Measurements from ENCODE around the gene ZIC5. TPM values are rescaled to one million over a fixed set of nuclear protein-coding genes. Genes with fewer than 3 reads are reported as not detected.

The ZIC5 gene
- total RNA-seq, 1 donor: not detected

- Histone ChIP-seq H3K4me1 (ENCODE audit: insufficient read depth, low read length) (peaks cover 37% of the 10 kb centered on the region), H3K27me3 (ENCODE audit: insufficient read depth, low read length) (peaks cover 78% of the 10 kb centered on the region), H3K4me3 (ENCODE audit: low read length) (no peak overlapping the region), H3K9me3 (ENCODE audit: low read depth, low read length) (no peaks in the 10 kb centered on the region)
Observed at GRCh38 chr13:99982036-99982730, 10.6 kb upstream of the ZIC5 start.

DNA sequence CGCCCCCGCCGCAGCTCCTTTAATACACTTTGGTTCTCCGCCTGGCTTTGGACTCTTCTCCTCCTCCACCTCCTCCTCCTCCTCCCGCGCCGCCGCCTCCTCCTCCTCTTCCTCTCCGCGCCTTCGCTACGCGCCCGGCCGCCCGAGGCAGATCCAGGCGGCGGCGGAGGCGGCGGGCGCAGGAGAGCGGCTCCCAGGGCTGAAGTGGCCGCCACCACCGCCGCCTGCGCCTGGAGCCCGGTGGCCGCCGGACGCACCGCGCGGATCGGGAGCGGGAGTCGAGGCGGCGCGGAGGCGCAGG, 10.1 kb upstream of the ZIC5 start, which contains the start of gene ZIC2:
ZIC2 (plus strand) TSS at position 50 of the 301 bp plus-strand sequence. CDS start 281 bp downstream, outside the sequence.
- Histone ChIP-seq H3K4me3 (ENCODE audit: low read length) (no peak within 1 kb of the TSS), H3K27me3 (ENCODE audit: insufficient read depth, low read length) (peaks cover 78% of the 10 kb centered on the region), H3K4me1 (ENCODE audit: insufficient read depth, low read length) (peaks cover 38% of the 10 kb centered on the region), H3K9me3 (ENCODE audit: low read depth, low read length) (no peaks in the 10 kb centered on the region)

DNA sequence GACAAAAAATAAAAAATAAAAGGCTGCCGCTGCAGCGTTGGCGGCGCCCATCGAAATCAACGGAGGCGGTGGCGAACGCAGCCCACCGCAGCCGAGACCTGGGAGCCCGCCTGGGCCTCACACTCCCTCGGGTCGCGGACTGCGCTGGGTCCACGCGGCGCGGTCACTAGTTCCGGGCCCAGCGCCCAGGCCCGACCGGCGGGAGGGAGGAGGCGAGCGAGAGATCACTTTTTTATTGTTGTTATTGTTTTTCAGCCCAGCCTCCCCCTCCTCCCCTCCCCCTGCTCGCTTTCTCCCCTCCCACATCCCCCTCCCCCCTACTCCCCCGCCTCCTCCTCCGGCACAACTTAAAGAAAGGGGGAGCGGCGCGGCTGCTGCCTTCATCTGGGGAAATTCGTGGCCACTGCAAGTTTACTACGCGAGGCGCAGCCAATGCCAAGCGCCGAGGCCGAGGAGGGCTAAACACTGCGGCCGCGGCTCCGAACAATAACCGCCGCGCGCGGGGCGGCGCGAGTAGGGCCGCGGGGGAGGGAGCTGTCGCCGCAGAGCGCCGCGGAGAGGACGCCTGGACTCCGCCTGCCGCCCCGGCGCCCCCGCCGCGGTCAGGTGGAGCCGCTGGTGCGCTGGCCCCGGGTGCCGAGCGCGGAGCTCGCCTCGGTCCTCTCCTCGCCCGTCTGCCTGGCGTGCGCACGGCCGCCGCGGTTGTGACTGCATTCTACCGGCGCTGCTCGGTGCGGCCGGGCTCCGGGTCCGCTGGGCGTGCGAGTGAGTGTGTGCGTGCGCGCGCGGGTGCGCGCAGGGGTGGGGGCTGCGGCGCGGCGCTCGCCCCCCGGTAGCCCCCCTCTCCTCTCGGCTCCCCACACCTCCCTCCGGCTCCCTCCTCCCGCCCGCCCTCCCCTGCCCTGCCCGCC, 9.5 kb upstream of the ZIC5 start:
- H3K27me3 ChIP-seq (ENCODE audit: insufficient read depth, low read length): peaks cover 78% of the 10 kb centered on the region
- no peaks in the 10 kb centered on the region for H3K9me3 ChIP-seq (ENCODE audit: low read depth, low read length)
- H3K4me3 ChIP-seq (ENCODE audit: low read length): no peak overlapping the region
- peaks cover 38% of the 10 kb centered on the region for H3K4me1 ChIP-seq (ENCODE audit: insufficient read depth, low read length)

DNA sequence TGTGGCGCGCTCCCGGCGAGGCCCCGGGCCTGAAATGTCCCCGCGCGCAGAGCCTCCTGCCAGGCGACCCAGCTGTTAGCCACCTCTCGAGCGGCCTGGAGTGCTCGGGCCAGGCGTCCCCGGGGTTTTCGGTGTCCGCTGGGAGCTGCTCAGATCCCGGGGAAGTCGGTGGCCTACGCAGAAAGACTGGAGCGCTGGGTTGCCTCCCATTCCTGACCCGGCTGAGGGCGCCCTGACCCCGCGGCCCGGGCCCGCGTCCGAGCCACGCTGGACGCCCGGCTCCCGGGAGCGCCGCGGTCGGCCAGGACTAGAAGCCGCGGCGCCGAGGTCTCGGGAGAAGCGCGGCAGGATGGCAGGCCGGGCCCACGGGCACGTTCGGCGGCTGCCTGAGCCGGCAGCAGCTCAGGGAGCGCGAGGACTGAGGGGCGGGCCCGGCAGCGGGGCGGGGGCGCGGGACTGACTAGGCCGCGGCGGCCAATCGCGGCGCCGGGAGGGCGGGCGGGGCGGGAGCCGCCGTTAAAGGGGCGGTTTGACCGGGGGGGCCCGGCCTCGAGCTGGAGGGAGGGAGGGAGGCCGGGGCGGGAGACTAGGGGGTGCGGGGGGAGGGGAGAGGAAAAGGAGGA, 8.7 kb upstream of the ZIC5 start:
- Histone ChIP-seq H3K4me3 (ENCODE audit: low read length) (no peak overlapping the region), H3K9me3 (ENCODE audit: low read depth, low read length) (no peaks in the 10 kb centered on the region), H3K4me1 (ENCODE audit: insufficient read depth, low read length) (peaks cover 38% of the 10 kb centered on the region), H3K27me3 (ENCODE audit: insufficient read depth, low read length) (peaks cover 80% of the 10 kb centered on the region)

GRCh38 chr13:99979453-99980200, 8.1 kb upstream of the ZIC5 start:
- Histone ChIP-seq H3K4me1 (ENCODE audit: insufficient read depth, low read length) (peaks cover 38% of the 10 kb centered on the region), H3K9me3 (ENCODE audit: low read depth, low read length) (no peaks in the 10 kb centered on the region), H3K27me3 (ENCODE audit: insufficient read depth, low read length) (peaks cover 81% of the 10 kb centered on the region), H3K4me3 (ENCODE audit: low read length) (no peak overlapping the region)

DNA sequence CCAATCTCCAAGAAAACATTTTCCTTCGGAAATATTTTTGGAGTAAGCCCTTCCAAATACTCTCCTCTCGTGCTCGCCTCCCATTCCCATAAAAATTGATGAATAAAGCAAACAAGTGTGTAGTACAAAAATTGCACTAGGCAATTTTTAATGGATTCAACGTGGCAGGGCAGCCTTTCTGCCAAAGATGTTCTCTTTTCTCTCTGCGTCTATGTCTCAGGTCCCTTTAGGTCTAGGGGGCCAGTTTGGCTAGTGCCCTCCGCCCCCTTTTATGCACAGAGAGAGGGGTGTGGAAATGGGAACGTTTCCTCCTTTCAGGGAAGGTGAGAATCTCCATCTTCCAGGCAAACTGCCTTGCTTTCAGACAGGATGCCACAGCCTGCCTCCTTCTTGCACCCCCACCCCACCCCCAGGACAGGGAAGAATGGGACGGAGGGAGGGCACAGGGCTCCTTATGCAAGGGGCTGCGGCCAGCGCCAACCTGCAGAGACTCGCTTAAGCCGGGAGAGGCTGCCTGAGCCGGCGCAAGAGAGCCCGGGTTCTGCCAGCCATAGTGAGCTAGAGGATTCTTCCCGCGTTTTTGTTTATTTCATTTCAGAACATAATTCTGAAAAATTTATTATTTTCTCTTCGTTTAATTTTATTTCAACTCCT, 7.4 kb upstream of the ZIC5 start:
- peaks cover 38% of the 10 kb centered on the region for H3K4me1 ChIP-seq (ENCODE audit: insufficient read depth, low read length)
- H3K4me3 ChIP-seq (ENCODE audit: low read length): no peak overlapping the region
- H3K27me3 ChIP-seq (ENCODE audit: insufficient read depth, low read length): peaks cover 81% of the 10 kb centered on the region
- H3K9me3 ChIP-seq (ENCODE audit: low read depth, low read length): no peaks in the 10 kb centered on the region

- Histone ChIP-seq H3K4me1 (ENCODE audit: insufficient read depth, low read length) (peaks cover 38% of the 10 kb centered on the region), H3K27me3 (ENCODE audit: insufficient read depth, low read length) (peaks cover 81% of the 10 kb centered on the region), H3K4me3 (ENCODE audit: low read length) (no peak overlapping the region), H3K9me3 (ENCODE audit: low read depth, low read length) (no peaks in the 10 kb centered on the region)
Observed at GRCh38 chr13:99977912-99978798, 6.6 kb upstream of the ZIC5 start.

DNA sequence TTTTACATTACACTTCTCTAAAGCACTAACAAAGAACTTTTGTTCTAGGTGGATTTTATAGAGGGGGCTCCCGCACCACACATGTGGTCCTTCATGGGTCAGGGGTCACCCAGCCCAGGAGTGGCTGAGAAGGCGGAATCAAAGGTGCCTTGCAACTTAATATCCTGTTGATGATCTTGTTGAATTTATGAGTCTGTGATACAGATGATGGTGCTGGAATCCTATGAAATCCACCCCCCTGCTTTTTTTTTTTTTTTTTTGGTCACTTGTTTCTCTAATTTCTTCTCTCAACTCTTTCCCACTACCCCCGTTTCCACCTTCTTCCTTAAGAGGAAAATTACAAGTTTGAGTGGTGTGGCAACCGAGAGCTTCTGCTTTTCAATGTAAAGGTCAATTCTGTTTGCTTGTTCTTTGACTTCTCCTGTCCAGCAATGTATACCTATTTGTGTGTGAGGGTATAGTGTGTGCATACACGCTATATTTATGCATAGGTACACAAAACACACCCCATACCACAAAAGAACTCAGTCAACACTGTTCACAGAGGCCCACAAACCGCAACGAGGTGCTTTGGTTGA, 5.9 kb upstream of the ZIC5 start:
- Histone ChIP-seq H3K27me3 (ENCODE audit: insufficient read depth, low read length) (peaks cover 81% of the 10 kb centered on the region), H3K9me3 (ENCODE audit: low read depth, low read length) (no peaks in the 10 kb centered on the region), H3K4me1 (ENCODE audit: insufficient read depth, low read length) (peaks cover 36% of the 10 kb centered on the region), H3K4me3 (ENCODE audit: low read length) (no peak overlapping the region)

DNA sequence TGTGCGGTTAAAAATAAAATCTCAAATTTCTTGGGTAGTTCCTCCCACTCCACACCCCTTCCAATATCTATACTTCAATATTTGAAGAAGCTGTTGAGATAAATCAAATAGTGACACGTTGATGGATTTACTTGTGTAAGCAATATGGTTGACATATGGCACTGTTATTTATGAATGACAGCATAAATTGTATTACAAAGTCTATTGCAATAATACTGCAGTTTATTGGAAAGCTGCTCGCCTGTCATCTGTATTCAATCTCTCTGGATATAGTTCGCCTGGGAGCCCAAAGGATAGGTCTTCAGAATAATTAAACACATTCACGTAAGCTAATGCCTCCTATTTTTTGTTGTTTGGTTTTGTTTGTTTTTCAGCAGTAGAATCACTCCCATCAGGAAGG, 5.0 kb upstream of the ZIC5 start:
- no peaks in the 10 kb centered on the region for H3K9me3 ChIP-seq (ENCODE audit: low read depth, low read length)
- H3K4me1 ChIP-seq (ENCODE audit: insufficient read depth, low read length): peaks cover 35% of the 10 kb centered on the region
- peaks cover 88% of the 10 kb centered on the region for H3K27me3 ChIP-seq (ENCODE audit: insufficient read depth, low read length)
- H3K4me3 ChIP-seq (ENCODE audit: low read length): no peak overlapping the region

DNA sequence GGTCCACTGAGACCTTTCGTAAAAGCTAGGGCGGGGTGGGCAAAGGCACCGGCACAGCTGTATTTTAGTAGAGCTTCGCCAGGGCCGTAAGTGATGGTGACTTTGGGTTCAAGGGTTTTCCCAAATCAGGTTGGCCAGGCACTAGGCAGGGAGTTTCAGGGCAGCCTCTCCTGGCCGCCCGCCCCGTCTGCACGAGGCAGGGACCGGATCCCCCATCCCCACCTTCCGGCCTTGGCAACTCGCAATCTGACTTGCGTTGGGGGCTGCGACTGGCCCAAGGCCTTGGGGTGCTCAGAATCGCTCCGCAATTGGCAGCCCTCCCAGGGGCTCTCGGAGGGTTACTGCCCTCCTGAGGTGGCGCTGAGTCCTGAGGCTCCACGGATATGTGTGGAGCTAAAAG, 4.1 kb upstream of the ZIC5 start:
- Histone ChIP-seq H3K9me3 (ENCODE audit: low read depth, low read length) (no peaks in the 10 kb centered on the region), H3K4me3 (ENCODE audit: low read length) (no peak overlapping the region), H3K4me1 (ENCODE audit: insufficient read depth, low read length) (peaks cover 40% of the 10 kb centered on the region), H3K27me3 (ENCODE audit: insufficient read depth, low read length) (peaks cover 92% of the 10 kb centered on the region)

GRCh38 chr13:99974939-99975561, 3.5 kb upstream of the ZIC5 start:
- peaks cover 89% of the 10 kb centered on the region for H3K27me3 ChIP-seq (ENCODE audit: insufficient read depth, low read length)
- H3K9me3 ChIP-seq (ENCODE audit: low read depth, low read length): no peaks in the 10 kb centered on the region
- H3K4me3 ChIP-seq (ENCODE audit: low read length): no peak overlapping the region
- H3K4me1 ChIP-seq (ENCODE audit: insufficient read depth, low read length): peaks cover 37% of the 10 kb centered on the region

GRCh38 chr13:99974296-99974938, 2.9 kb upstream of the ZIC5 start:
- peaks cover 38% of the 10 kb centered on the region for H3K4me1 ChIP-seq (ENCODE audit: insufficient read depth, low read length)
- no peaks in the 10 kb centered on the region for H3K9me3 ChIP-seq (ENCODE audit: low read depth, low read length)
- no peak overlapping the region for H3K4me3 ChIP-seq (ENCODE audit: low read length)

GRCh38 chr13:99973808-99974185, 2.2 kb upstream of the ZIC5 start:
- no peak overlapping the region for H3K4me3 ChIP-seq (ENCODE audit: low read length)
- no peaks in the 10 kb centered on the region for H3K9me3 ChIP-seq (ENCODE audit: low read depth, low read length)
- H3K4me1 ChIP-seq (ENCODE audit: insufficient read depth, low read length): peaks cover 38% of the 10 kb centered on the region
- H3K27me3 ChIP-seq (ENCODE audit: insufficient read depth, low read length): peaks cover 89% of the 10 kb centered on the region

More at GRCh38 chr13:99974296-99974938, 2.9 kb upstream of the ZIC5 start:
- peaks cover 89% of the 10 kb centered on the region for H3K27me3 ChIP-seq (ENCODE audit: insufficient read depth, low read length)

All from mononuclear cell (primary cell).